GM21515 (cell line): Measurements from ENCODE around the gene MASP2.
"Not testable (repeated sequence)": the region's sequence is repeated elsewhere in the genome, so short reads cannot be mapped to it uniquely, and the experiment has no call there.

Experiments
- ATAC-seq: cut with Tn5 transposase; IDR thresholded peaks from one replicate; pipeline ENCODE4 v1.9.1; 2021; ENCODE audit not compliant: unreplicated experiment

The MASP2 gene

DNA sequence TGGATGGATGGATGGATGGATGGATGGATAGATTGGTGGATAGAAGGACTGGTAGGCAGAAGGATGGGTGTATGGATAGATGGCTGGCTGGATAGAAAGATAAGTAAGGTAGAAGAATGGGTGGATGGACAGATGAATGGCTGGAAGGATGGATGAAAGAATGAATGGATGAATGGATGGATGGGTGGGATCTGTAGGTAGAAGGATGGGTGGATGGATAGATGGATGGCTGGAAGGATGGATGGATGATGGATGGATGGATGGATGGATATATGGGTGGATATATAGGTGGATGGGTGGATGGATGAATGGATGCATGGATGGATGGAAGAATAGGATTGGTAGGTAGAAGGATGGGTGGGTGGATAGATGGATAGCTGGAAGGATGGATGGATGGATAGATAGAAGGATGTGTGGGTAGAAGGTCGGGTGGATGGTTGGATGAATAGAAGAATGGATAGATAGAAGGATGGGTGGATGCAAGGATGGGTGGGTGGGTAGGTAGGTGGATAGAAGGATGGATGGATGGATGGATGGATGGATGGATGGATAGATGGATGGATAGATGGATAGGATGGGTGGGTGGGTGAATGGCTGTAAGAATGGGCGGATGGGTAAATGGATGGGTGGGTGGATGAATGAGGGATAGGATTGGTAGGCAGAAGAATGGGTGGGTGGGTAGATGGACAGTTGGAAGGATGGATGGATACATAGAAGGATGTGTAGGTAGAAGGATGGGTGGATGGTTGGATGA is 7.5 kb downstream of the MASP2 start:
- ATAC-seq = no peak

DNA sequence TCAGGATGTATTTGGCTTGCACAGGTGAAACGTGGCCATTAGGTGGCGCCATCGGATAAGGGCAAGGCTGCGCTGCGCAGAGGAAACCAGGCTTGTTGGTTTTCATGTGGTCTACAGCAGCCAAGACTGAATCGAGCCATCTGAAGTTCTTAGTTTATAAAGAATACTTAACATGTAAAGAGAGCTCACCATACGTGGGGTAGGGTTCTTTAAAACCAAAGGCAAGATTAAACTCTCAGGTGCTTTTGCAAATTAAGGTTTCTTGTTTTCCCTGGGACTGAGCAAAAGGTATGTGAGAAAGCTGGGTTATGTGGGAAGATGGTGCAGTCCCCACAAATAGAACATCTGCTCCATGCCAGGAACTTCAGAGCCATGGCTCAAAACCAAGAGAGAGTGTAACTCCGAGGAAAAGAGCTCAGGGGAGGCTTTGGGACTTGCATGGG is 9.3 kb downstream of the MASP2 start:
- ATAC-seq = peak; percentile 64

- not testable (repeated sequence) for ATAC-seq
Observed at GRCh38 chr1:11037019-11037739, 9.9 kb downstream of the MASP2 start.

- no peak for ATAC-seq
Observed at GRCh38 chr1:11031624-11032262, 15.3 kb downstream of the MASP2 start.

DNA sequence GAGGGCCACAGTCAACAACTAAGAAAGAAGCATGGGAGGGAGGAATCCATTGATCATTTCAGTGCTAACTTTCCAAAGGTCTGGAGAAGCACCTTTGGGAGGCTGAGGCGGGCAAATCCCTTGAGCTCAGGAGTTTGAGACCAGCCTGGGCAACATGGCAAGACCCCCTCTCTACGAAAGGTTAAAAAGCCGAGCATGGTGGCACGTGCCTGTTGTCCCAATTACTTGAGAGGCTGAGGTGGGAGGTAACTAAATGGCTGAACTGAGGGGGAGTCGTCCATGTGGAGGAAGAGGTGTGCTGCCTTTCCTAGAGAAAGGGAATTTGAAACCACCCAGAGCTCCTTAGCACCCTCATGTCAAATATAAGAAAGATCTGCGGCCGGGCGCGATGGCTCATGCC is 16.2 kb downstream of the MASP2 start:
- ATAC-seq = no peak

GRCh38 chr1:11028018-11028417 is 19.0 kb downstream of the MASP2 start:
- no peak for ATAC-seq

DNA sequence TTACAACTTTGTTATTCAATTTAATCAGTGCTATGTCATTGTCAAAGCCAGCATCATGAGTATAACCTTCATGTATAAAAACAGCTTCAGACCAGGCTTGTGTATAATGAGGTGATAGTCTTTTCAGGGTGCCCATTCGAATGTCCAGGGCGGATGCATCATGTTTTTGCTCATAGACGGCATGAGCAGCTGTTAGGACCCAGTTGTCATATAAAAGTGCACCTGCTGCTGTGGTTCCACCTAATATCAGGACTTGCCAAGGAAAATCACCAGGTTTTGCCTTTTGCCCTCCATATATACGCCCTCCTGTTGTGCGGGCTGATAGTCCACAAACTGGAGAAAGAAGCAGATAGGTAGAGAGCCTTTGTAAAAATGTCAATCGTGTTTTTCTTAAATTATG is 19.7 kb downstream of the MASP2 start:
- ATAC-seq = no peak

GRCh38 chr1:11026903-11027302 is 20.1 kb downstream of the MASP2 start:
- no peak for ATAC-seq

- no peak for ATAC-seq
Observed at GRCh38 chr1:11026052-11026451, 21.0 kb downstream of the MASP2 start.

- no peak for ATAC-seq
Observed at GRCh38 chr1:11025618-11026017, 21.4 kb downstream of the MASP2 start.

GRCh38 chr1:11024874-11025203 is 22.2 kb downstream of the MASP2 start:
- ATAC-seq = no peak

- ATAC-seq = no peak
Observed at GRCh38 chr1:11024154-11024873, 22.7 kb downstream of the MASP2 start.

DNA sequence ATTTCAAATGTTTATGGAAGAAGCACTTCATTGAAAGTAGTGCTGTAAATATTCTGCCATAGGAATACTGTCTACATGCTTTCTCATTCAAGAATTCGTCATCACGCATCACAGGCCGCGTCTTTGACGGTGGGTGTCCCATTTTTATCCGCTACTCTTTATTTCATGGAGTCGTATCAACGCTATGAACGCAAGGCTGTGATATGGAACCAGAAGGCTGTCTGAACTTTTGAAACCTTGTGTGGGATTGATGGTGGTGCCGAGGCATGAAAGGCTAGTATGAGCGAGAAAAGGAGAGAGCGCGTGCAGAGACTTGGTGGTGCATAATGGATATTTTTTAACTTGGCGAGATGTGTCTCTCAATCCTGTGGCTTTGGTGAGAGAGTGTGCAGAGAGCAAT is 23.8 kb downstream of the MASP2 start:
- ATAC-seq = no peak

- no peak for ATAC-seq
Observed at GRCh38 chr1:11019971-11020370, 27.1 kb downstream of the MASP2 start.

DNA sequence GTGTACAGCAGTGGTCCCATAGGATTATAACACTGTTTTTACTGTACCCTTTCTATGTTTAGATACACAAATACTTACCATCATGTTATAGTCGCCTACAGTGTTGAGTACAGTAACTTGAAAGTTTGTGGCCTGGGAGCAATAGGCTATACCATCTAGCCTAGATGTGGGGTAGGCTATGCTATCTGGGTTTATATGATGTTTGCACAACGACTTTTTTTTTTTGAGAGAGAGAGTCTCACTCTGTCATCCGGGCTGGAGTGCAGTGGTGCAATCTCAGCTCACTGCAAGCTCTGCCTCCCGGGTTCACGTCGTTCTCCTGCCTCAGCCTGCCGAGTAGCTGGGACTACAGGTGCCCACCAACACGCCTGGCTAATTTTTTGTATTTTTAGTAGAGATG is 27.7 kb downstream of the MASP2 start:
- ATAC-seq = not testable (repeated sequence)

- ATAC-seq = no peak
Observed at GRCh38 chr1:11013160-11013531, 33.9 kb downstream of the MASP2 start.

- peak; percentile 89 for ATAC-seq
Observed at GRCh38 chr1:11012260-11013159, 34.5 kb downstream of the MASP2 start, which contains the start of gene TARDBP. TARDBP (plus strand) TSS chr1:11012654; CDS start chr1:11013728, 1,074 bp downstream.

GRCh38 chr1:11000526-11000925 is 46.5 kb downstream of the MASP2 start:
- ATAC-seq = no peak

DNA sequence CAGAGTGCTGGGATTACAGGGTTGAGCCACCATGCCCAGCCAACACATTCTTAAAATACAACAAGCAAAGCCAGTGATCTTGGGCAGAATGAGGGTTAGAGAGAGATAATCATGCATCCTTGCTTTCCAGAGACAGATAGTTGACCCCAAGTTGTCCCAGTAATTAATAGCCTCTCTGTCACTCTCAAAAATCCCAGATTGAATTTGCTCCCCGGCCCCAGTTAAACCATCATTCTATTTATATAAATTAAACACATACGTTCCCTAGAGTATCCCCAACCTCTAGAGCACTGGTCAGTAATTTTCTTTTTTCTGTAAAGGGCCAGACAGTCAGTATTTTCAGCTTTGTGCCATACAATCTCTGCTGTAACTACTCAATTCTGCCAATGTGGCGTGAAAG is 50.9 kb downstream of the MASP2 start:
- no peak for ATAC-seq

DNA sequence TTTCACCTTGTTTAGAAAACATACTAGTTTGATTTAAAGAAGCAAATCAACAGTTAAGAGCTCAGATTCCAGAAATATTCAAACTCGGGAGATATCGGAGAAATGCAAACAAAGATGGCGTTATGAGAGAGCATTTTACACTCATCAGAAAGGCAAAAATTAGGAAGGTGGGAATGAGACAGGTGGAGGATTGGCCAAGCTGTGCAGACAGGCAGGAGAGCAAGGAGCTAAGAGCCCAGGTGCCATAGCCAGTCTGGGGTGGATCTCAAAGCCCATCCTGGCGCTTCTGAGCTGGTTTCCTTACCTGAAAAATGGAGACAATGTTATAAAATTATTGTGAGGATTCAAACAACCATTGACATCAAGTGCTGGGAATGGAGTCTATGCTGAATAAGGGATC is 54.2 kb downstream of the MASP2 start:
- no peak for ATAC-seq
